HG02981 (cell line): ENCODE data around the gene SLFN5.
"Not testable (repeated sequence)": the region's sequence is repeated elsewhere in the genome, so short reads cannot be mapped to it uniquely, and the experiment has no call there.

Experiments used
- ATAC-seq: cut with Tn5 transposase; IDR thresholded peaks from one replicate; pipeline ENCODE4 v1.9.1; 2021; ENCODE audit warnings: mild to moderate bottlenecking, moderate library complexity; ENCODE audit not compliant: unreplicated experiment

Gene SLFN5

DNA sequence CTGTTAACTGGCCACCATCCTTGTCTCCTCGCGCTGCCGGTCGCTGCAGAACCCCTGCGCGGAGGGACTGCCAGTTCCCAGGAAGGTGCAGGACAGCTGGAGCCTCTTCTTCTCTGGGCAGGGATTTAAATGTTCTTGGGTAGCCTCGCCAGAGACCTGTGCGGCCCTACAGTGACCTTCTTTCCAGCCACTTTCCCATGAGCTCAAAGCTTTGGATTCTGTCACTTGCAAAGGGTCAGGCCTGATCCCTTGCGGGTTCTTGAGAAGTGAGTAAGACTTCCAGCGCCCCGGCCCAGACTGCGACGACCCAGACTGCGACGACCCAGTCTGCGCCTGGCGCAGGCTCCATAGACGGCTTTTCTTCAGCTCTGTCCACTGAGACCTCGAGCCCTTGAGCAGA lies 1.4 kb upstream of the SLFN5 start:
- ATAC-seq: no peak

DNA sequence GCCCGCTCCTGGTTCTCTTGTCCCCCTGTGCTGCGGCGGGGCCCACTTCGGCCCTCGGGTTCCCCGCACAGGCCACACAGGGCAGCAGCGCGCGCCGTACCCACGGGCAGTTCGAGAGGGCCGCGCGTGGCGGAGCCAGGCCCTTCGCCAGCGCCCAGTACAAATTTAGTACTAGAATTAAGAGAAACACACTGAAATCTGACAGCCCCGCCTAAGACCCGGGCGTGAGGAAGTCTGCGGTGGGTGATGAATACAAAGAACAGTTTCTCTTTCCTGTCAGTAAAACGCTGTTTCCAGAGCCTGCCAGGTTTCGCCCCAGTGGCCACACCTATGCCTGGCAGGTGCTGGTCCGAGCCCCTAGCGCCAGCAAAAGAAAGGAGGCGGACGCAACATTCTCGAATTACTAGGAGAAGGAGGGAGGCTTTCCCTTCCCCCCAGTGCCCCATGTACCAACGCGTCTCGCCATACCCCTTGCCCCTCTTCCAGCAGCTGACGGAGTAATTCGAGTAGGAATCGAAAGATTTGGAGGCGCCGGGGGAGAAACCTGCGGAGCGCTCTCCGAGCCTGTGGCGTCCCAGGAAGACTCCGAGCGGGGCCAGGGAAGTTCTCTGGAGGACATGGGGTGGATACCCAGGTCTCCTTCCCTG lies 591 bp upstream of the SLFN5 start:
- ATAC-seq: peak; percentile 39

DNA sequence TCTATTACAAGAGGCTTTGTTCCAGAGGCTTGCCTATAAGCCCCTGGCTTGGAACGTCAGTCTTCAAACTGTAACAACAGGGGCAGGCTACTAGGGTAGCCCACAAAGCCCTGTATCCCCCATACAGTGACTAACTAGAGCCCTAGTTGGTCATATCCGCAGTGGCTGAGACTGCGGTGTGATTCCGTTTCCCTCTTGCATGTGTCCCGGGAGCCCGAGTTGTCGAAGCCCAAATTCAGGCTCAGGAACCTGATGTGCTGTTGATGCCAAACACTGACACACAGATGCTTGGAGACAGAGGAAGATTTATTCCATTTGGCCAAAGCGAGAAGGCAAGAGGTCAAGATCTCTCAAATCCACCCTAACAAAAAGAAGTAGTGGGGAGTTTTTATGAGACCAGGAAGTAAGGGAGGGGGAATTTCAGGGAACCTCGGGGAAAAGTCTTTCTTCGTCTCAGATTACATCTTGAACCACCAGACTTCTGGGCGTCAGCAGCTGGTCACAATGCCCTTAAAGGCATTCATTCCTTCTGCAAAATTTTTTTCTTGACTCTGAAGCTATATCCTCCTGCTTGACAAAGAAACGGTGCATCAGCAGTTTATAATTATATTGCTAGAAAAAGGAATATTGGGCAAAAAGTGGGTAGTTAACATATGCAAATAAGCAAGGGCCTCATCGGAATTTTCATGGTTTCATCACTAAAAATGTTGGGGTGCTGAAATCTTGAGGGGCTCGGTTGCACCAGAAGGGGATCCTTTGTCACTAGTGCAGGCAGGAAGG lies 879 bp downstream of the SLFN5 start:
- no peak for ATAC-seq

DNA sequence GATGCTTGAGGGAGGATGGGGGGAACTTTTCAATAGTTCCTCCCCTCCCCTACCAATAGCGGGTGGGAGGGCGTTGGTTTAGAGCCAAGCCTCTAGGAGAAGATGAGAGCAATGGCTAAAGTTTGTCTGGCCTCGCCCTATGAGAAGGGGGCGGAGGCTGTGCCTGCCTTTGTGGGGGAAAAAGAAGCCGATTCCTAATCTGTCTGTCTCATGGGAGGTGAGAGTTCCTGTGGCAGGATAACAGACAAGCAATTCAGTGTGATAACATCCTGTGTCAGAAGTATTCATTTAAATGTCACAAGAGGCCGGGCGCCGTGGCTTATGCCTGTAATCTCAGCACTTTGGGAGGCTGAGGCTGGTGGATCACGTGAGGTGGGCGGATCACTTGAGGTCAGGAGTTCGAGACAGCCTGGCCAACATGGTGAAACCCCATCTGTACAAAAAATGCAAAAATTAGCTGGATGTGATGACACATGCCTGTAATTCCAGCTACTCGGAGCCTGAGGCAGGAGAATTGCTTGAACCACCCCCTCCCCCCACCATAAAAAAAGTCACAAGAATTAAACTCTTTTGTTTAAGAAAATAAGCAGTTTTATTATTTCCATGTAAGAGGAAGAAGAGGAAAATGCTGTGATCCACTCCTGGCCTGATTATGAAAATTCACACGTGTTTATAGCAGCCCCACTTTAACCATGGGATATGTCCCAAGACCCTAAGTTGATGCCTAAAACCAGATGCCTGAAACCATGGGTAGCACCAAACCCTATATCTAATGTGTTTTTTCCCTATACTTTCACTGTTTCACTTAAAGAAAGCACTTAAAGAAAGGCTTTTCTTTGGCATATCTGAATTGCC lies 1.7 kb downstream of the SLFN5 start:
- peak; percentile 49 for ATAC-seq

GRCh38 chr17:35245196-35245486 lies 2.3 kb downstream of the SLFN5 start:
- no peak for ATAC-seq

DNA sequence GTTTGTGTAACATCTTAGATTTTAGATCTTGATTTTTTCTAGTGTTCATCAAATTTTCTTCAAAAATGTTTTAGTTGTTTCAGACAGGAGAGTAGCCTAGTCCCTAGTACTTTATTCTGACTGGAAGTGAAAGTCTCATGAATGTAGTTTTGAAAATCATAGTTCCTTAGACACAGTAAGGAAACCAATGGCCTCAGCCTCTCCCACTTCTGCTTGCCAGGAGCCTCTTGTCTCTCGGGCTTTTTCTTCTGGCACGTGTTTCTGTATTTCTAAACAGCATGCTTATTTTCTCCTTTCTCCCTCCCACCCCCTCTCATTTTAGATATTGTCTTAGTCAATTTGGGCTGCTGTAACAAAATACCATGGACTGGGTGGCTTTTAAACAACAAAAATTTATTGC lies 9.8 kb downstream of the SLFN5 start:
- no peak for ATAC-seq

DNA sequence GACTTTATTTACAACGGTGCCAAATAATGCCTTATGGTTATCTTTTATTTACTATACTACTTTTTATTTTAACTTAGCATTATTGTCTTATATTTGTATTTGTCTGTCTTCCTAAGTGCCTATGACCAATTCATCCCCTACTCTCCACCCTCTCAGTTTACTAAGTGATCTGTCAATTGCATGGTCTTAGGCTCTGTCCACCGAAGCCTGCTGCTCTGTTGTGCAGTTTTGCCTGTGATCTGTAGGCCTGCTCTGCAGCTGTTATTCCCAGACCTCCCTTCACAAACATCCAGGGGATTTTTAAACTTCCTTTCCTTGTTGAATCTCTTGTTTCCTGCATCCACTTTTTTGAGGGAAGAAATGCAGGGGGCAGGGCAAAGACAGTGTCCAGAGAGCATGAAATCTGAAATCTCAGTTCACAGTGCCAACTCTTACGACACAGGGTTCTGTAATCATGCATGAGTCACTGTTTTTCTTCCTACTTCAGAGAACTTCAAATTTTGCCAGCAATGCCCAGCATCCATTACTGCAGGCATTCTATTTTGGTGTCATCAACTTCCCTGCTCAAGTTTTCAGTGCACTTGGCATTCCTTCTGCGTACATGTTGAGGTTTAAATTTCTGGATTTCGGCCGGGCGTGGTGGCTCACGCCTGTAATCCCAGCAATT lies 11.4 kb downstream of the SLFN5 start:
- ATAC-seq: no peak

DNA sequence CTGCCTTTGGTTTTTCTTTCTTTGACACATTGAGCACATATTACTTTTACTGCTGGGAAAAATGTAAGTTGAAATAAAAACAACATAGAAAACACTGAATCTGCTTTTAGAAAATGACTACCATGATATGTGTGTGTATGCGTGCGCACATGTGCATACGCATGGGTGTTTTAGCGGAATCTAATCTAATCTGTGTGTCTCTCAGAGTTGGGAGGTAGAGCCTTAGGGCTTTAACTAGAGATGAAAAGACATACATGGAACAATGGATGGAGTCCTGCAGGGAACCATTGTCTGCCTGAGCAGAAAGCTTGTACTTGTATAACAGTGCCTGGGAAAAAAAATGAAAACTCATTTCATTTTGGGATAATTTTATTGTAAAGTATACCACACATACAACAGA lies 12.4 kb downstream of the SLFN5 start:
- no peak for ATAC-seq

DNA sequence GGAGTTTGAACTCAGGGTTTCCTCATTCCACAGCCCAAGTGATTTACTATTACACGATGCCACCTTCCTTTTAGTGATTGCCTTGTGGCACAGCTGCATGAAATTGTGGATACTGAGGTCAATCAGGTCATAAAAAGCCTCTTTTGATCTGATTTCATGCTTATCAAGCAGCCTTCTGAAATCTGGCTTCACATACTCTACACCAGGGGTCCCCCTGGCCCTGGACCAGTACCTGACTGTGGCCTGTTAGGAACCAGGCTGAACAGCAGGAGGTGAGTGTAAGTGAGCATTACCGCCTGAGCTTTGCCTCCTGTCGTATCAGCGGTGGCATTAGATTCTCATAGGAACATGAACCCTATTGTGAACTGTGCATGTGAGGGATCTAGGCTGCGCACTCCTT lies 13.8 kb downstream of the SLFN5 start:
- no peak for ATAC-seq

DNA sequence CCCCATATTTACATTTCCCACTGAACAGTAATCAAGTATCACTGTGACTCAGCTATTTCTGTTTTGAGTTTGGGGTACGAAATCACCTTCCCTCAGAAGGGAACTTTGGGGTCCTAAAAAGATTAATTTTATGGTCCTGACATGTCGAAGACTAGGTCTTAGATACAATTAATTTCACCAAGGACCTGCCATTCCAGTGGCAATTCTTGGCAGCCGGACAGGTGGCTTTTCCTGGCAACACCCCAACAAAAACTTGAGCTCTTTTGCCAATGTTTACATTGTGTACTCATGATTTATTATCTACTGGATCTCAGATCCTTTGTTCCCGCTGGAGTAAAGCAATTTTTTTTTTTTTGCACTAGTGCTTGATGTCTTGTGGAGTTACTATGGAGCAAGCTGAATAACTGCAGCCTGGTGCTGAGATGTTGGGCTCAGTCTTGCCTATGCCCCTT lies 14.4 kb downstream of the SLFN5 start:
- ATAC-seq: no peak

- no peak for ATAC-seq
These were observed 16.1 kb downstream of the SLFN5 start for GRCh38 chr17:35259001-35259400.

DNA sequence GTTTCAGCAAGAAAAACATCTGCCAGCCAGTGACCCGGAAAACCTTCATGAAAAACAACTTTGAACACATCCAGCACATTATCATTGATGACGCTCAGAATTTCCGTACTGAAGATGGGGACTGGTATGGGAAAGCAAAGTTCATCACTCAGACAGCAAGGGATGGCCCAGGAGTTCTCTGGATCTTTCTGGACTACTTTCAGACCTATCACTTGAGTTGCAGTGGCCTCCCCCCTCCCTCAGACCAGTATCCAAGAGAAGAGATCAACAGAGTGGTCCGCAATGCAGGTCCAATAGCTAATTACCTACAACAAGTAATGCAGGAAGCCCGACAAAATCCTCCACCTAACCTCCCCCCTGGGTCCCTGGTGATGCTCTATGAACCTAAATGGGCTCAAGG lies 22.2 kb downstream of the SLFN5 start:
- no peak for ATAC-seq

DNA sequence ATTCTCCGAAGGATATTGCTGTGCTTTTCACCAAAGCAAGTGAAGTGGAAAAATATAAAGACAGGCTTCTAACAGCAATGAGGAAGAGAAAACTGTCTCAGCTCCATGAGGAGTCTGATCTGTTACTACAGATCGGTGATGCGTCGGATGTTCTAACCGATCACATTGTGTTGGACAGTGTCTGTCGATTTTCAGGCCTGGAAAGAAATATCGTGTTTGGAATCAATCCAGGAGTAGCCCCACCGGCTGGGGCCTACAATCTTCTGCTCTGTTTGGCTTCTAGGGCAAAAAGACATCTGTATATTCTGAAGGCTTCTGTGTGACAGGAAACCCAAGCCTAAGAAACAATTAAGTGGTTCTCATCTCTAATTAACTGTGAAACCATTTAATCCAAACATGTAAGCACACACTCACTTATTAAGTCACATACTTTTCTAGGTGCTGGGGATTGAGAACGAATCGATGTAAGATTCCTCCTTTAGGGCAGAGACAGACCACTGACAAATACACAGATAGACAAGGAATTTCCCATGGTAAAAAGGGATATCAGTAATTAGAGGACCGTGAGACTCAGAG lies 22.8 kb downstream of the SLFN5 start:
- no peak for ATAC-seq

DNA sequence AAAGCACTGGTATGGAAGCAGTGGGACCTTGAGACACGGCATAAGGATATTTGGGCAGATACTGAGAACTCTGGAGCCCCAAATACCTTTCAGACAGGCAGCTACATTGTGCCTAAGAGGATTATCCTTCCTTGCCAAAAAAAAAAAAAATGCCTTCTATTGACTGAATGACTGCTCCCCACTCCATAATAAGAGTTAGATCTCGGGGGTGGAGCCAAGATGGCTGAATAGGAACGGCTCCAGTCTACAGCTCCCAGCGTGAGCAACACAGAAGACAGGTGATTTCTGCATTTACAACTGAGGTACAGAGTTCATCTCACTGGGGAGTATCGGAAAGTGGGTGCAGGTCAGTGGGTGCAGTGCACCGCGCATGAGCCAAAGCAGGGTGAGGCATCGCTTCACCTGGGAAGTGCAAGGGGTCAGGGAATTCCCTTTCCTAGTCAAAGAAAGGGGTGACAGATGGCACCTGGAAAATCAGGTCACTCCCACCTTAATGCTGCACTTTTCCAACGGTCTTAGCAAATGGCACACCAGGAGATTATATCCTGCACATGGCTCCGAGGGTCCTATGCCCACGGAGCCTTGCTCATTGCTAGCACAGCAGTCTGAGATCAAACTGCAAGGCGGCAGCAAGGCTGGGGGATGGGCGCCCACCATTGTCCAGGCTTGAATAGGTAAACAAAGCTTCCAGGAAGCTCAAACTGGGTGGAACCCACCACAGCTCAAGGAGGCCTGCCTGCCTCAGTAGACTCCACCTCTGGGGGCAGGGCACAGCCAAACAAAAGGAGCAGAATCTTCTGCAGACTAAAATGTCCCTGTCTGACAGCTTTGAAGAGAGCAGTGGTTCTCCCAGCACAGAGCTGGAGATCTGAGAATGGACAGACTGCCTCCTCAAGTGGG lies 31.5 kb downstream of the SLFN5 start:
- ATAC-seq: not testable (repeated sequence)

GRCh38 chr17:35278454-35278853 lies 35.6 kb downstream of the SLFN5 start:
- not testable (repeated sequence) for ATAC-seq

DNA sequence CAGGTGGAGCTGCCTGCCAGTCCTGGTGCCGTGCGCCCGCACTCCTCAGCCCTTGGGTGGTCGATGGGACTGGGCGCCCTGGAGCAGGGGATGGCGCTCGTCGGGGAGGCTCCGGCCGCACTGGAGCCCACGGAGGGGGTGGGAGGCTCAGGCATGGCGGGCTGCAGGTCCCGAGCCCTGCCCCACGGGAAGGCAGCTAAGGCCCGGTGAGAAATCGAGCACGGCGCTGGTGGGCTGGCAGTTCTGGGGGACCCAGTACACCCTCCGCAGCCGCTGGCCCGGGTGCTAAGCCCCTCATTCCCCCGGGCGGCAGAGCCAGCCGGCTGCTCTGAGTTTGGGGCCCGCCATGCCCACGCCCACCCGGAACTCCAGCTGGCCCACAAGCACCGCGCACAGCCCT lies 36.0 kb downstream of the SLFN5 start:
- ATAC-seq: not testable (repeated sequence)

- ATAC-seq: no peak
These were observed 40.9 kb downstream of the SLFN5 start for GRCh38 chr17:35283767-35284166.

DNA sequence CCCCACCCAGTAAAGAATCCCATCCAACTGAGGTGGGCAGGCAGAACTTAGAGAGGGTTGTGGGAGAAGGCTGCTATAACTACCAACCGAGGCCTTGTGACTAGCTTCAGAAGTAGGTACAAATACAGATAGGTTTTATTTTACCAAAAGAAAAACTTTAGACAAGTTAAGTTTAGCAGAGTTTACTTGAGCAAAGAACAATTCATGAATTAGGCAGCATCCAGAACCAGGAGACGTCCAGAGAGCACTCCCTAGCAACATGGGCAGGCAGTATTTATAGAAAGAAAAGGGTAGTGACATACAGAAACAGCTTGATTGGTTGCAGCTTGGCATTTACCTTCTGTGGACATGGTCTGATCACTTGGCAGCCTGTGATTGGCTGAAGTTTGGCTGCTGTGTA lies 42.1 kb downstream of the SLFN5 start:
- ATAC-seq: no peak

GRCh38 chr17:35286120-35286781 lies 43.4 kb downstream of the SLFN5 start:
- ATAC-seq: no peak
